ENCODE measurements around the gene SENP8. TPM values are rescaled to one million over a fixed set of nuclear protein-coding genes. Genes with fewer than 3 reads are reported as not detected.

Gene SENP8
- total and polyA plus RNA-seq, 4 donors = 0.67 to 1.0 (median 0.88) TPM

GRCh38 chr15:72074335-72075060 lies 43.7 kb upstream of the SENP8 start:
- Histone ChIP-seq H3K27ac (ENCODE audit: low read depth in 1 of 2, low read length in 2 of 2) (no peak overlapping the region), H3K27me3 (ENCODE audit: control insufficient read depth in 4 of 4, insufficient read depth in 4 of 4, low read length in 3 of 4) (no peaks in the 10 kb centered on the region), H3K9me3 (ENCODE audit: control insufficient read depth in 4 of 4, low read length in 3 of 4) (no peaks in the 10 kb centered on the region), H3K4me1 (ENCODE audit: control insufficient read depth in 4 of 4, insufficient read depth in 4 of 4, low read length in 3 of 4) (peaks cover 0 to 1% (median 0%) of the 10 kb centered on the region in 4 donors), H3K36me3 (ENCODE audit: control insufficient read depth in 4 of 4, insufficient read depth in 3 of 4, low read depth in 1 of 4, low read length in 3 of 4) (no peaks in the 10 kb centered on the region), H3K9ac (ENCODE audit: low read depth in 1 of 2, low read length in 2 of 2) (no peak overlapping the region), H3K4me3 (ENCODE audit: low read depth in 1 of 3, low read length in 3 of 3) (no peak overlapping the region)
- DNase-seq (ENCODE audit: low spot score) = no peak
- TF ChIP-seq GABPA (IDR thresholded peaks at IDR 0.05 in 1 of 2, conservative IDR thresholded peaks at IDR 0.05 in 1 of 2) (no peak), HNF4G (IDR thresholded peaks at IDR 0.05) (no peak), REST (IDR thresholded peaks at IDR 0.05) (no peak)
- WGBS = 92% methylated on average over 5 of the region's 5 CpGs

- H3K9me3 ChIP-seq (ENCODE audit: control insufficient read depth in 4 of 4, low read length in 3 of 4) = no peaks in the 10 kb centered on the region
- TF ChIP-seq HNF4G (IDR thresholded peaks at IDR 0.05) (no peak), YY1 (IDR thresholded peaks at IDR 0.05) (no peak), SP1 (IDR thresholded peaks at IDR 0.05) (no peak), ZBTB33 (IDR thresholded peaks at IDR 0.05) (no peak), FOXA1 (IDR thresholded peaks at IDR 0.05) (no peak), TAF1 (conservative IDR thresholded peaks at IDR 0.05) (no peak), FOXA2 (IDR thresholded peaks at IDR 0.05) (no peak), JUND (IDR thresholded peaks at IDR 0.05) (no peak), HNF4A (conservative IDR thresholded peaks at IDR 0.05) (no peak), RXRA (IDR thresholded peaks at IDR 0.05) (no peak), EGR1 (IDR thresholded peaks at IDR 0.05; ENCODE audit: low read depth in 2 of 2) (no peak), REST (IDR thresholded peaks at IDR 0.05) (no peak), MAX (IDR thresholded peaks at IDR 0.05) (no peak), GABPA (IDR thresholded peaks at IDR 0.05 in 1 of 2, conservative IDR thresholded peaks at IDR 0.05 in 1 of 2) (no peak), ATF3 (IDR thresholded peaks at IDR 0.05) (no peak)
- no peak overlapping the region for H3K4me3 ChIP-seq (ENCODE audit: low read depth in 1 of 3, low read length in 3 of 3)
- H3K4me1 ChIP-seq (ENCODE audit: control insufficient read depth in 4 of 4, insufficient read depth in 4 of 4, low read length in 3 of 4) = no peaks in the 10 kb centered on the region
- WGBS = 91% methylated on average over 1 of the region's 1 CpG
- no peak overlapping the region for H3K27ac ChIP-seq (ENCODE audit: low read depth in 1 of 2, low read length in 2 of 2)
- DNase-seq (ENCODE audit: low spot score) = no peak
- no peaks in the 10 kb centered on the region for H3K27me3 ChIP-seq (ENCODE audit: control insufficient read depth in 4 of 4, insufficient read depth in 4 of 4, low read length in 3 of 4)
- H3K9ac ChIP-seq (ENCODE audit: low read depth in 1 of 2, low read length in 2 of 2) = no peak overlapping the region
- H3K36me3 ChIP-seq (ENCODE audit: control insufficient read depth in 4 of 4, insufficient read depth in 3 of 4, low read depth in 1 of 4, low read length in 3 of 4) = no peaks in the 10 kb centered on the region
Observed at GRCh38 chr15:72077950-72078349, 40.3 kb upstream of the SENP8 start.
